ENCODE measurements around the gene C15orf61.

Gene C15orf61

GRCh38 chr15:67521029-67521782, at the start of gene C15orf61:
C15orf61 (plus strand) TSS chr15:67521131; CDS start chr15:67521249, 118 bp downstream.
- peak; percentile 88 for DNase-seq (ENCODE audit: low spot score)

GRCh38 chr15:67472957-67473356, 48.0 kb upstream of the C15orf61 start:
- no peak for DNase-seq (ENCODE audit: low spot score)

- no peak for DNase-seq (ENCODE audit: low spot score)
These were observed 46.4 kb upstream of the C15orf61 start for GRCh38 chr15:67474405-67475110.

GRCh38 chr15:67479781-67480505, 41.0 kb upstream of the C15orf61 start:
- DNase-seq (ENCODE audit: low spot score) = no peak

GRCh38 chr15:67480741-67481140, 40.2 kb upstream of the C15orf61 start:
- no peak for DNase-seq (ENCODE audit: low spot score)

- no peak for DNase-seq (ENCODE audit: low spot score)
These were observed 39.3 kb upstream of the C15orf61 start for GRCh38 chr15:67481680-67482079.

- DNase-seq (ENCODE audit: low spot score) = no peak
These were observed 25.3 kb upstream of the C15orf61 start for GRCh38 chr15:67495585-67495984.

- no peak for DNase-seq (ENCODE audit: low spot score)
These were observed 19.6 kb upstream of the C15orf61 start for GRCh38 chr15:67501177-67501835.

- DNase-seq (ENCODE audit: low spot score) = no peak
These were observed 19.0 kb upstream of the C15orf61 start for GRCh38 chr15:67501836-67502461.

GRCh38 chr15:67504056-67504455, 16.9 kb upstream of the C15orf61 start:
- no peak for DNase-seq (ENCODE audit: low spot score)

GRCh38 chr15:67504796-67505195, 16.1 kb upstream of the C15orf61 start:
- DNase-seq (ENCODE audit: low spot score) = no peak

- no peak for DNase-seq (ENCODE audit: low spot score)
These were observed 15.0 kb upstream of the C15orf61 start for GRCh38 chr15:67505675-67506572.

- DNase-seq (ENCODE audit: low spot score) = no peak
These were observed 13.9 kb upstream of the C15orf61 start for GRCh38 chr15:67506775-67507747.

GRCh38 chr15:67508407-67508806, 12.5 kb upstream of the C15orf61 start:
- no peak for DNase-seq (ENCODE audit: low spot score)

GRCh38 chr15:67509918-67510317, 11.0 kb upstream of the C15orf61 start:
- DNase-seq (ENCODE audit: low spot score) = no peak

- DNase-seq (ENCODE audit: low spot score) = no peak
These were observed 10.2 kb upstream of the C15orf61 start for GRCh38 chr15:67510597-67511190.

- no peak for DNase-seq (ENCODE audit: low spot score)
These were observed 9.3 kb upstream of the C15orf61 start for GRCh38 chr15:67511606-67512005.

- DNase-seq (ENCODE audit: low spot score) = no peak
These were observed 8.8 kb upstream of the C15orf61 start for GRCh38 chr15:67512140-67512539.
